Karpas-422 (cell line): Measurements from ENCODE around the gene TLX3. TPM values are rescaled to one million over a fixed set of nuclear protein-coding genes. Genes with fewer than 3 reads are reported as not detected.
"Not testable (repeated sequence)": the region's sequence is repeated elsewhere in the genome, so short reads cannot be mapped to it uniquely, and the experiment has no call there.

Experiments
- DNase-seq: peaks from one replicate; pipeline ENCODE4 v3.0.0-alpha.2; 2015
- H2AFZ ChIP-seq: fragments of 200-600 bp; sonication (generic); 2 replicates; pipeline ENCODE4 v1.6.1; 2014; ENCODE audit warnings: antibody characterized with exemption, low read length, mixed read lengths
- H3K27ac ChIP-seq: fragments of 200-600 bp; sonication (generic); 2 replicates; pipeline ENCODE4 v1.5.1; 2014; ENCODE audit warnings: mild to moderate bottlenecking, low read length, moderate library complexity
- H3K27me3 ChIP-seq: fragments of 200-600 bp; sonication (generic); 2 replicates; pipeline ENCODE4 v1.6.1; 2014; ENCODE audit warnings: low read length, mixed read lengths
- H3K36me3 ChIP-seq: fragments of 200-600 bp; sonication (generic); 2 replicates; pipeline ENCODE4 v1.6.1; 2014; ENCODE audit warnings: low read length, mixed read lengths; ENCODE audit not compliant: insufficient read depth
- H3K4me1 ChIP-seq: fragments of 200-600 bp; sonication (generic); 2 replicates; pipeline ENCODE4 v1.6.1; 2014; ENCODE audit warnings: mild to moderate bottlenecking, low read length, mixed read lengths
- H3K4me2 ChIP-seq: fragments of 200-600 bp; sonication (generic); 2 replicates; pipeline ENCODE4 v1.6.1; 2014; ENCODE audit warnings: low read length, low read depth, mild to moderate bottlenecking; ENCODE audit not compliant: poor library complexity, severe bottlenecking
- H3K4me3 ChIP-seq: fragments of 200-600 bp; sonication (generic); 2 replicates; pipeline ENCODE4 v1.5.1; 2014; ENCODE audit warnings: mild to moderate bottlenecking, antibody characterized with exemption, low read length, mixed read lengths
- H3K79me2 ChIP-seq: fragments of 200-600 bp; sonication (generic); 2 replicates; pipeline ENCODE4 v1.6.1; 2014; ENCODE audit warnings: mild to moderate bottlenecking, low read length, mixed read lengths
- H3K9ac ChIP-seq: fragments of 200-600 bp; sonication (generic); 2 replicates; pipeline ENCODE4 v1.6.0; 2014; ENCODE audit warnings: low read length
- H3K9me2 ChIP-seq: fragments of 200-600 bp; sonication (generic), shearing (Covaris generic); replicated peaks from 2 replicates; pipeline ENCODE4 v1.6.0; 2014; ENCODE audit warnings: mild to moderate bottlenecking, low read length, moderate library complexity; ENCODE audit not compliant: insufficient read depth
- H3K9me3 ChIP-seq: fragments of 300-700, 200-600 bp; sonication (generic); 2 replicates; pipeline ENCODE4 v1.6.1; 2014; ENCODE audit warnings: low read length, mixed read lengths
- H4K20me1 ChIP-seq: fragments of 200-600 bp; sonication (generic); 2 replicates; pipeline ENCODE4 v1.6.1; 2014; ENCODE audit warnings: mild to moderate bottlenecking, antibody characterized with exemption, low read length, low read depth; ENCODE audit not compliant: insufficient read depth
- small RNA-seq: library from RNA; depleted of rRNA; stranded (forward); fragments of <200 nt; gene quantifications from one replicate; pipeline ENCODE3, GENCODE V24; 2014
- total RNA-seq: library from RNA; depleted of rRNA; stranded (reverse); fragments of >200 nt; shearing (Covaris generic); gene quantifications from 2 replicates; pipeline ENCODE4 v1.2.3, GENCODE V29; 2014; ENCODE audit warnings: low replicate concordance; rRNA removed

TLX3 gene
- total RNA-seq, 1 experiment from 2014 or later, result not detected

DNA sequence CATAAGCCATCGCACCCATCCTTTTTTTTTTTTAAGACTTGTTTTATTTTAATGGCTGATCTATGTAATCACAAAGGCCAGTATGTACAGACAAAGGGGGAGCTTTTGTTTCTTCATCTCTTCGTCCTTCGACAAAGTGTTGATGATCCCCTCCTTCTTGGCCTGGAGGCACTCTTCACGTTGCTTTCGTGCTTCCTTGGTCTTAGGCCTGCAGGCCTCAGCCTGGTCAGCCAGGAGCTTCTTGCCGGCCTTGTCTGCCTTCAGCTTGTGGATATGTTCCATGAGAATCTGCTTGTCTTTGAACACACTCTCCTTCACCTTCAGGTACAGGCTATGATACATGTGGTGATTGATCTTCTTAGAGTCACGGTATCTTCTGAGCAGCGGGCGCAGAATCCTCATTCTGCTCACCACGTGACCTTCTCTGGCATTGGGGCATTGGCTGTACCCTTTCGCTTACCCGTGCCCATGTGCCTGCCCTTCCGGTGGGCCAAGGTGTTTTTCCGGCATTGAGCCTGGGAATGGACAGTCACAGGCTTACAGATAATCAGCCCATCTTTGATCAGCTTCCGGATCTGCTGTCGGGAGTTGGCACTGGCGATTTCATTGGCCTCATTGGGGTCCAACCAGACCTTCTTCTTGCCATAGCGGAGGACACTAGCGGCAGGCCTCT is 36.0 kb downstream of the TLX3 start:
- H3K4me2 ChIP-seq, result no peak overlapping the region

DNA sequence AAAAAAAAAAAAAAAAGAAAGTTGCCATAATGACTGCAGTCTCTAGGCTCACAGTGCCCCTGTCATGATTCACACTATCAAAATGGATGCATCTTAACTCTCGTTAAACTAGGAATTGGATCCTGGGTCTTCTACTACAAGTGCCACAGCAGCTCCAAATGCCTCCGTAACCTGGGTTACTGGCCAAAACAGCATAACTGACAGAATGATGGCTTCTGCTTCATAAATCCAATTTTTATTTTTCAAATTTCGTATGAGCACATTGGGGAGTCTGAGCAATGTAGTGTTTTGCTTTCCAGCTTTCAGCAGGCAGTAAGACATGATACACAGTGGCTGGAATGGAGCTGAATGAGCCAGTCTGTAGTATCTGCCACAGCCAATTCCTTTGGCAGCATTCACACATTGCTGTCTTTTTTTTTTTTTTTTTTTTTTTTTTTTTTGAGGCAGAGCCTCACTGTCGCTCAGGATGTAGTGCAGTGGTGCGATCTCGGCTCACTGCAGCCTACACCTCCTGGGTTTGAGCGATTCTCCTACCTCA is 42.6 kb downstream of the TLX3 start:
- H3K4me1 ChIP-seq, result no peaks in the 10 kb centered on the region
- no peaks in the 10 kb centered on the region for H3K27me3 ChIP-seq
- H3K27ac ChIP-seq, result no peak overlapping the region
- H3K4me2 ChIP-seq, result no peak overlapping the region
- no peak overlapping the region for H2AFZ ChIP-seq
- no peaks in the 10 kb centered on the region for H4K20me1 ChIP-seq
- no peaks in the 10 kb centered on the region for H3K9me2 ChIP-seq
- H3K36me3 ChIP-seq, result no peaks in the 10 kb centered on the region
- no peak overlapping the region for H3K9ac ChIP-seq
- H3K4me3 ChIP-seq, result no peak overlapping the region
- no peaks in the 10 kb centered on the region for H3K9me3 ChIP-seq
- no peaks in the 10 kb centered on the region for H3K79me2 ChIP-seq
- DNase-seq, result no peak

More for the DNA sequence above, 36.0 kb downstream of the TLX3 start:
- no peak overlapping the region for H3K9ac ChIP-seq
- no peaks in the 10 kb centered on the region for H3K79me2 ChIP-seq
- H3K9me2 ChIP-seq, result no peaks in the 10 kb centered on the region
- no peaks in the 10 kb centered on the region for H3K36me3 ChIP-seq
- no peak overlapping the region for H2AFZ ChIP-seq
- H3K4me1 ChIP-seq, result no peaks in the 10 kb centered on the region
- no peak overlapping the region for H3K27ac ChIP-seq
- no peaks in the 10 kb centered on the region for H4K20me1 ChIP-seq
- H3K4me3 ChIP-seq, result no peak overlapping the region
- DNase-seq, result no peak
- no peaks in the 10 kb centered on the region for H3K9me3 ChIP-seq
- H3K27me3 ChIP-seq, result no peaks in the 10 kb centered on the region

DNA sequence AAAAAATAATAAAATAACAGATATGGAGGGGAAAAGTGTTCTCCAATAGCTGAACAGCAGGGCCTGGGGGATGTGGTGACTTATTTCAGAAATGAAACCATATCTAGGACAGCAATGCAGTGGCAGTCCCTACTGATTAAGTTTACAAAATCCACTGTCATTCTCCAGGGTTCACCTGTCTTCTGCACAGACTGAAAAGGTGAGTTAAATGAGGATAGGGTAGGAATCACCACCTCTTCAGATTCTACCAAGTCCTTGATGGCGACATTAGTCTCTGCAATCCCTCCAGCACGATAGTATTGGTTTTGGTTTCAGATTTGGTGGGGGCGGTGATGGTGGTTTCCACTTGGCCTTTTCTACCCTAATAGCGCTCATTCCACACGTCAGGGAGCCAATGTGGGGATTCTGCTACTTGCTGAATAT is 46.3 kb downstream of the TLX3 start:
- Histone ChIP-seq H3K4me3 (no peak overlapping the region), H3K4me2 (no peak overlapping the region), H3K27ac (no peak overlapping the region), H3K9ac (no peak overlapping the region), H3K79me2 (no peaks in the 10 kb centered on the region), H3K4me1 (no peaks in the 10 kb centered on the region), H3K27me3 (no peaks in the 10 kb centered on the region), H2AFZ (no peak overlapping the region), H3K36me3 (no peaks in the 10 kb centered on the region), H3K9me3 (no peaks in the 10 kb centered on the region), H3K9me2 (no peaks in the 10 kb centered on the region), H4K20me1 (no peaks in the 10 kb centered on the region)
- DNase-seq, result no peak

DNA sequence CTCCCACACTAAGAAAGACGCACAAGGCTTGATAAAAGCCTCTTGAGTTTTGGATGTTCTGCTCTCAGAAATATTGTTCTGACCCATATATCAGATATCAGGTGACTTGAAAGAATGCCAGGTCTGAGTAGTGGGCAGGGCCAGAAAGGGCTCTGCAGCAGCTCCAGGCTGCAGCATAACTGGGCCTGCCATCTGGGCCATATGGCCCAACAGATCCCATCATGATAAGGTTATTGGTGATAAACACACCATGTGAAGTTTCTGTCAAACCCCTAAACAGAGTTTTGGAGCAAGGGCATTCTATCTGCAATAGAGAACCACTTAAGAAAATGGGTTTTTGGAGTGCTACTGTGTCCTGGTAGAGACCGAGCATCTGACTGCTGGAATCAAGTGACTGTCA is 48.8 kb downstream of the TLX3 start:
- Histone ChIP-seq H3K27me3 (no peaks in the 10 kb centered on the region), H3K9me2 (no peaks in the 10 kb centered on the region), H3K4me2 (no peak overlapping the region), H3K4me1 (no peaks in the 10 kb centered on the region), H2AFZ (no peak overlapping the region), H4K20me1 (no peaks in the 10 kb centered on the region), H3K27ac (no peak overlapping the region), H3K9ac (no peak overlapping the region), H3K9me3 (no peaks in the 10 kb centered on the region), H3K36me3 (no peaks in the 10 kb centered on the region), H3K79me2 (no peaks in the 10 kb centered on the region), H3K4me3 (no peak overlapping the region)
- no peak for DNase-seq

DNA sequence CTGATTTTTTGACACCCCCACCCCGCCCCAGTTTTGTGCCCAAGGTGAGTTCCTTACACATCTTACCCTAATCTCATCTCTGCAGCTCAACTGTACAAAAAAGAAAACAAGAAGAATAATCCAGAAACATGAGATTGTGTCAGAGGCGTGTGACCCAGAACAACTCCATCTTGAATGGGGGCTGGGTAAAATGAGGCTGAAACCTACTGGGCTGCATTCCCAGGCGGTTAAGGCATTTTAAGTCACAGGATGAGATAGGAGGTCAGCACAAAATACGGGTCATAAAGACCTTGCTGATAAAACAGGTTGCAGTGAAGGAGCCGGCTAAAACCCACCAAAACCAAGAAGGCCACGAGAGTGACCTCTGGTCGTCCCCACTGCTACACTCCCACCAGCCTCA is 52.1 kb downstream of the TLX3 start:
- not testable (repeated sequence) for H2AFZ ChIP-seq, H3K4me3 ChIP-seq

More for the DNA sequence above, 52.1 kb downstream of the TLX3 start:
- not testable (repeated sequence) for DNase-seq, H3K9me2 ChIP-seq, H3K4me1 ChIP-seq, H3K9me3 ChIP-seq, H3K4me2 ChIP-seq, H3K36me3 ChIP-seq, H3K27ac ChIP-seq, H3K9ac ChIP-seq, H3K27me3 ChIP-seq, H4K20me1 ChIP-seq, H3K79me2 ChIP-seq

Small RNA genes lying within 50 kb of the gene (small RNA-seq; reads per million reads assigned to genes)
- not detected for gene AC091980.1
- gene RN7SL339P, result not detected

Other genes with a start within 250 kb of the TLX3 start
- 1,235 and 1,970 TPM in 2 replicates for gene NPM1, start 78.6 kb downstream of the TLX3 start, total RNA-seq
- gene FGF18, start 110.4 kb downstream of the TLX3 start, total RNA-seq, result 0.29 TPM in 1 of 2 replicates, not detected in the other